AG04449 (cell line): ENCODE results near the gene SLC16A11.

Source experiments
- CTCF ChIA-PET: fragments of 350-600 bp; formaldehyde crosslinking; extraction: SDS; loops from one replicate; lab custom pipeline; 2021; ENCODE audit warnings: antibody characterized with exemption; lab: Yijun Ruan, JAX
- POLR2A ChIA-PET: fragments of 400-600, 350-600 bp; formaldehyde crosslinking; extraction: SDS; loops from one replicate; lab custom pipeline; 2020; ENCODE audit warnings: antibody characterized with exemption, inconsistent platforms; lab: Yijun Ruan, JAX
- DNase-seq: peaks from one replicate; pipeline ENCODE4 v3.0.0-alpha.2; 2010; ENCODE audit warnings: low read depth, low spot score
- H3K4me3 ChIP-seq: 2 replicates; pipeline ENCODE4 v1.5.1; 2011; ENCODE audit warnings: low read depth, mild to moderate bottlenecking, control low read depth, low read length
- TF ChIP-seq, protein P1 (sequence below): IDR thresholded peaks from one replicate; pipeline ENCODE4 v1.5.1; 2011; ENCODE audit warnings: mild to moderate bottlenecking, moderate library complexity, low read length, control low read depth, inconsistent platforms; ENCODE audit not compliant: insufficient read depth; ENCODE audit errors: missing control alignments

SLC16A11 gene

GRCh38 chr17:7004398-7005253 lies 39.3 kb downstream of the SLC16A11 start:
- POLR2A ChIA-PET = interaction anchor here (1.2 kb wide), 1 partner anchor 89 kb away, joined by 3 read pairs; no protein-coding TSS in a partner anchor
- no peak for DNase-seq
- TF ChIP-seq, protein P1, sequence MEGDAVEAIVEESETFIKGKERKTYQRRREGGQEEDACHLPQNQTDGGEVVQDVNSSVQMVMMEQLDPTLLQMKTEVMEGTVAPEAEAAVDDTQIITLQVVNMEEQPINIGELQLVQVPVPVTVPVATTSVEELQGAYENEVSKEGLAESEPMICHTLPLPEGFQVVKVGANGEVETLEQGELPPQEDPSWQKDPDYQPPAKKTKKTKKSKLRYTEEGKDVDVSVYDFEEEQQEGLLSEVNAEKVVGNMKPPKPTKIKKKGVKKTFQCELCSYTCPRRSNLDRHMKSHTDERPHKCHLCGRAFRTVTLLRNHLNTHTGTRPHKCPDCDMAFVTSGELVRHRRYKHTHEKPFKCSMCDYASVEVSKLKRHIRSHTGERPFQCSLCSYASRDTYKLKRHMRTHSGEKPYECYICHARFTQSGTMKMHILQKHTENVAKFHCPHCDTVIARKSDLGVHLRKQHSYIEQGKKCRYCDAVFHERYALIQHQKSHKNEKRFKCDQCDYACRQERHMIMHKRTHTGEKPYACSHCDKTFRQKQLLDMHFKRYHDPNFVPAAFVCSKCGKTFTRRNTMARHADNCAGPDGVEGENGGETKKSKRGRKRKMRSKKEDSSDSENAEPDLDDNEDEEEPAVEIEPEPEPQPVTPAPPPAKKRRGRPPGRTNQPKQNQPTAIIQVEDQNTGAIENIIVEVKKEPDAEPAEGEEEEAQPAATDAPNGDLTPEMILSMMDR = peak; percentile 48
- CTCF ChIA-PET = interaction anchor here (0.6 to 14.9 kb wide), 41 partner anchors 7 to 1099 kb away, joined by 3 to 301 read pairs (median 5); partner anchors contain the start of genes ALOX12, BCL6B and RNASEK
- H3K4me3 ChIP-seq = no peak overlapping the region

DNA sequence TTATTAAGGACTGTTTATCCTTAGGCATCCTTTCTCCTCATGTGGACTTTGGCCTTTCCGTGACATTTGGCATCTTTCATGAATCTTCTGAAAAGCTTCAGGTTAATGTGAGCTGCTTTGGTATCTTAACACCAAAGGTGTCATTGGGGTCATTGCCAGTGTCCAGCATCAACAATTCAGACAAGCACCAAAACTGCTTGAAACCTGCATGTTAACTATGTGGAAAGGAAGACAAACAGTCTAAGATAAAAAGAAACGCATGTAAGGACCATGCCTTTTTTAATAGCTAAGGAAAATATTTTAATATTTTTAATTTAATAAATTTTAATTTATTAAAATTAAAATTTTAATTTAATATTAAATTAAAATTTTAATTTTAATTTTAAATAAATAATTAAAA lies 40.1 kb downstream of the SLC16A11 start:
- no peak overlapping the region for H3K4me3 ChIP-seq
- POLR2A ChIA-PET = no interaction called here
- CTCF ChIA-PET = interaction anchor here (0.6 to 14.9 kb wide), 33 partner anchors 8 to 339 kb away, joined by 3 to 301 read pairs (median 5); partner anchors contain the start of genes ALOX12, BCL6B and RNASEK
- TF ChIP-seq, protein P1 = no peak
- no peak for DNase-seq

DNA sequence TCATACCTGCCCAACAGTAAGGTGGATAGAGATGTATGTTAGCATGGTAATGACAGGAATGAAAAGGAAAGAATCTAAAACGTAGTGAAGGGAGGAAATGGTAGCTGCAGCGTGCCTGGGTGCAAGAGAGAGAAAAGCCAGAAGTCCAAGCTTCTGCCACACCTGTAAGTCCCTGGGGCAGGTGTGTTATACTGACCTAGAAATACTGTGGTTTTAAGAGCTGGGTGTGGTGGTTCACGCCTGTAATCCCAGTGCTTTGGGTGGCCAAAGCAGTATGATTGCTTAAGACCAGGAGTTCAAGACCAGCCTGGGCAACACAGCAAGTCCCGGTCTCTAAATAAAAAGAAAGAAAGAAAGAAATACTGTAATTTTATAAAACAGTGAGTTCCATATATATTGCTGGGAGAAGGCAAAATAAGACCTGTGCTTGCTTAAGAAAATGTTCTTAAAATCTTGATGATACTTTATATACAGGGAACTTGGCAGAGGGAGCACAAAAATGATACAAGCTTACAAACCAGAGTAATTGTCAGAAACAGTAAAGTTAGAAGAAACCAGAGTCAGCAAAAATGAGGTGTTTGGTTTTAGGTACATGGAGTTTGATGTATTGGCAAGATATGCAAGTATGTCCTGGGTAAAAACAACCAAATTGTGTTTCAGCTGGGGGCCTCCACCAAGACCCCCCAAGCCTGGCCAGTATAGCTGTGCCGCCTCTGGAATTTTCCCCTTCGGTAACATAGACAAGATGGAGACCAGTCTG lies 41.4 kb downstream of the SLC16A11 start:
- POLR2A ChIA-PET = no interaction called here
- DNase-seq = no peak
- TF ChIP-seq, protein P1 = no peak
- H3K4me3 ChIP-seq = no peak overlapping the region
- CTCF ChIA-PET = interaction anchor here (0.9 to 14.9 kb wide), 15 partner anchors 9 to 338 kb away, joined by 3 to 301 read pairs (median 8); partner anchors contain the start of genes BCL6B and RNASEK

- TF ChIP-seq, protein P1 = peak; percentile 53
- H3K4me3 ChIP-seq = no peak overlapping the region
- POLR2A ChIA-PET = no interaction called here
- CTCF ChIA-PET = interaction anchor here (1.0 to 14.9 kb wide), 10 partner anchors 8 to 334 kb away, joined by 3 to 301 read pairs (median 16); partner anchors contain the start of genes BCL6B and RNASEK
- no peak for DNase-seq
Measured at GRCh38 chr17:7001318-7001961, 42.5 kb downstream of the SLC16A11 start.

DNA sequence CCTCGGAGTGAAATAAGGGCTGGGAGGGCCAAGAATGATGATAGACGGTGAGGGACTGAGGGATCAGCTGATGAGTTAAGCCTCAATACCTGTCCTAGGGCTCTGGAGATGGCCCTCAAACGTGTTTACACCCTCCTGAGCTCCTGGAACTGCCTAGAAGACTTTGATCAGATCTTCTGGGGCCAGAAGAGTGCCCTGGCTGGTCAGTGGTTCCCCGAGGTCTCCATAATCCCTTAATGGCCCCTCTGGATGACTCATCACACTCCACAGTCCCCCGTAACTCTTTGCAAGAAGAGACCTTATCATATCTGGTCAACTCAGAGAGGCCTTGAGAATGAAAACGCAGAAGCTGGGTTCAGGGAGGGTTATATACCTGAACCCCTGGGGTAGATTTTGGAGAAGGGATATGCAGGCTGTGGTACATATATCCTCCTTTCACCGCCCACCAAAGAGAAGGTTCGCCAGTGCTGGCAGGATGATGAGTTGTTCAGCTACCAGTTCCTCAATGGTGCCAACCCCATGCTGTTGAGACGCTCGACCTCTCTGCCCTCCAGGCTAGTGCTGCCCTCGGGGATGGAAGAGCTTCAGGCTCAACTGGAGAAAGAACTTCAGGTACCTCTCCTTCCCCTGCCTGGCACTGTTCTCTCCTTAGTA lies 44.9 kb downstream of the SLC16A11 start:
- H3K4me3 ChIP-seq = no peak overlapping the region
- DNase-seq = no peak
- POLR2A ChIA-PET = no interaction called here
- TF ChIP-seq, protein P1 = no peak
- CTCF ChIA-PET = interaction anchor here (0.8 to 14.9 kb wide), 5 partner anchors 9 to 90 kb away, joined by 3 to 189 read pairs (median 7); no protein-coding TSS in a partner anchor
